Vagina (tissue), 2 donors: ENCODE data around the gene PLOD2.

ENCODE experiments used
- POLR2A ChIP-seq, 2 donors: fragments of 450-650 bp; IDR thresholded peaks; one replicate each; pipeline ENCODE4 v1.6.1; 2017; ENCODE audit warnings: antibody characterized with exemption in 2 of 2, mild to moderate bottlenecking in 2 of 2, moderate library complexity in 2 of 2
- POLR2AphosphoS5 ChIP-seq, 2 donors: sonication (generic); formaldehyde crosslinking; IDR thresholded peaks; one replicate each; pipeline ENCODE4 v1.9.0; 2017; ENCODE audit warnings: antibody characterized with exemption in 2 of 2, mild to moderate bottlenecking in 2 of 2, low read depth in 1 of 2; ENCODE audit not compliant: insufficient read depth in 1 of 2
- TF ChIP-seq, protein P1 (sequence below), 3 experiments: fragments of 450-650 bp in 2 of 3; fragments of 200-600 bp in 1 of 3; sonication (generic) in 1 of 3; IDR thresholded peaks; one replicate each; pipeline ENCODE4 v1.5.1; 2017 to 2019; ENCODE audit warnings: antibody characterized with exemption in 3 of 3, mild to moderate bottlenecking in 2 of 3, moderate library complexity in 2 of 3

DNA sequence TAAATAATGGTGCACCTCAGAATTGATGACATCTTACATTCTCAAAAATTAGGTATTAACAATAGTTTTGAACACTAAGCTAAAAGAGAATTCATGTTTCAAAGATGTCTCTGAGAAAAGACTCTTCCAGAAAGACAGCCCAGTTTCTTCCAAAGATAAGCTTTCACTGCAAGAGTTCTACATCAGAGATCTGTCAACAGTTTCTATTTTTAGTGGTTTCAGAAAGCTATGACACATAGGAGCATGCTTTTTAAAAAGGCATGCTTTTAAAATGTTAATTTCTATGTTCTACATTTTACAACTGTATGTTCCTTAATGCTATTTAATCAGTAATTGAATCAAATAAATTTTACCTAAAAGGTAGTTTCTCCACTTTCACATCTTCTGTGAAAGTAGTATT, 88.2 kb downstream of the PLOD2 start:
- TF ChIP-seq, protein P1, sequence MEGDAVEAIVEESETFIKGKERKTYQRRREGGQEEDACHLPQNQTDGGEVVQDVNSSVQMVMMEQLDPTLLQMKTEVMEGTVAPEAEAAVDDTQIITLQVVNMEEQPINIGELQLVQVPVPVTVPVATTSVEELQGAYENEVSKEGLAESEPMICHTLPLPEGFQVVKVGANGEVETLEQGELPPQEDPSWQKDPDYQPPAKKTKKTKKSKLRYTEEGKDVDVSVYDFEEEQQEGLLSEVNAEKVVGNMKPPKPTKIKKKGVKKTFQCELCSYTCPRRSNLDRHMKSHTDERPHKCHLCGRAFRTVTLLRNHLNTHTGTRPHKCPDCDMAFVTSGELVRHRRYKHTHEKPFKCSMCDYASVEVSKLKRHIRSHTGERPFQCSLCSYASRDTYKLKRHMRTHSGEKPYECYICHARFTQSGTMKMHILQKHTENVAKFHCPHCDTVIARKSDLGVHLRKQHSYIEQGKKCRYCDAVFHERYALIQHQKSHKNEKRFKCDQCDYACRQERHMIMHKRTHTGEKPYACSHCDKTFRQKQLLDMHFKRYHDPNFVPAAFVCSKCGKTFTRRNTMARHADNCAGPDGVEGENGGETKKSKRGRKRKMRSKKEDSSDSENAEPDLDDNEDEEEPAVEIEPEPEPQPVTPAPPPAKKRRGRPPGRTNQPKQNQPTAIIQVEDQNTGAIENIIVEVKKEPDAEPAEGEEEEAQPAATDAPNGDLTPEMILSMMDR (IDR thresholded peaks at IDR 0.05), result no peak
- TF ChIP-seq POLR2A (IDR thresholded peaks at IDR 0.05) (no peak), POLR2AphosphoS5 (IDR thresholded peaks at IDR 0.05; ENCODE audit: insufficient read depth in 1 of 2, low read depth in 1 of 2) (no peak)
